Tibial nerve (tissue), 3 donors: ENCODE data around the gene KATNBL1.
"Not testable (repeated sequence)": the region's sequence is repeated elsewhere in the genome, so short reads cannot be mapped to it uniquely, and the experiment has no call there.

Experiments
- POLR2A ChIP-seq, 2 donors: fragments of 450-650 bp; IDR thresholded peaks; one replicate each; pipeline ENCODE4 v1.6.1; 2017; ENCODE audit warnings: antibody characterized with exemption in 2 of 2, mild to moderate bottlenecking in 2 of 2, moderate library complexity in 2 of 2
- TF ChIP-seq, protein P1 (sequence below), 5 experiments: fragments of 200-600 bp in 3 of 5; fragments of 450-650 bp in 2 of 5; sonication (generic) in 3 of 5; IDR thresholded peaks; one replicate each; pipeline ENCODE4 v1.5.1; 2016 to 2019; ENCODE audit warnings: antibody characterized with exemption in 5 of 5, mild to moderate bottlenecking in 3 of 5, moderate library complexity in 2 of 5

DNA sequence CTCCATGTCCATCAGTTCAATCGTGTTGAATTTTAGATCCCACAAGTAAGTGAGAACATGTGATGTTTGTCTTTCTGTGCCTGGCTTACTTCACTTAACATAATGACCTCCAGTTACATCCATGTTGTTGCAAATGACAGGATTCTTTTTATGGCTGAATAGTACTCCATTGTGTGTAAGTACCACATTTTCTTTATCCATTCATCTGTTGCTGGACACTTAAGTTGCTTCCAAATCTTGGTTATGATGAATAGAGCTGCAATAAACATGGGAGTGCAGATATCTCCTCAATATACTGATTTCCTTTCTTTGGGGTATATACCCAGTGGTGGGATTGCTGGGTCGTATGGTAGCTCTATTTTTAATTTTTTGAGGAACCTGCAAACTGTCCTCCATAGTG, 89.5 kb downstream of the KATNBL1 start:
- TF ChIP-seq, protein P1, sequence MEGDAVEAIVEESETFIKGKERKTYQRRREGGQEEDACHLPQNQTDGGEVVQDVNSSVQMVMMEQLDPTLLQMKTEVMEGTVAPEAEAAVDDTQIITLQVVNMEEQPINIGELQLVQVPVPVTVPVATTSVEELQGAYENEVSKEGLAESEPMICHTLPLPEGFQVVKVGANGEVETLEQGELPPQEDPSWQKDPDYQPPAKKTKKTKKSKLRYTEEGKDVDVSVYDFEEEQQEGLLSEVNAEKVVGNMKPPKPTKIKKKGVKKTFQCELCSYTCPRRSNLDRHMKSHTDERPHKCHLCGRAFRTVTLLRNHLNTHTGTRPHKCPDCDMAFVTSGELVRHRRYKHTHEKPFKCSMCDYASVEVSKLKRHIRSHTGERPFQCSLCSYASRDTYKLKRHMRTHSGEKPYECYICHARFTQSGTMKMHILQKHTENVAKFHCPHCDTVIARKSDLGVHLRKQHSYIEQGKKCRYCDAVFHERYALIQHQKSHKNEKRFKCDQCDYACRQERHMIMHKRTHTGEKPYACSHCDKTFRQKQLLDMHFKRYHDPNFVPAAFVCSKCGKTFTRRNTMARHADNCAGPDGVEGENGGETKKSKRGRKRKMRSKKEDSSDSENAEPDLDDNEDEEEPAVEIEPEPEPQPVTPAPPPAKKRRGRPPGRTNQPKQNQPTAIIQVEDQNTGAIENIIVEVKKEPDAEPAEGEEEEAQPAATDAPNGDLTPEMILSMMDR (IDR thresholded peaks at IDR 0.05): not testable (repeated sequence)
- TF ChIP-seq POLR2A (IDR thresholded peaks at IDR 0.05): not testable (repeated sequence)
